Activated B cell treated with CpG ODN at 0.5 μM for 24 hours (primary cell): ENCODE results near the gene MACROD2. TPM values are rescaled to one million over a fixed set of nuclear protein-coding genes. Genes with fewer than 3 reads are reported as not detected.

ENCODE experiments used
- ATAC-seq: fragments of 200-7000 bp; cut with Tn5 transposase; one replicate; pipeline ENCODE4 v1.10.0; 2021; ENCODE audit warnings: low read depth, mild to moderate bottlenecking, moderate library complexity
- CTCF ChIA-PET: fragments of 350-600 bp; sonication (Branson Sonifier 250); formaldehyde crosslinking; loops from one replicate; lab custom pipeline; 2021; ENCODE audit warnings: antibody characterized with exemption; lab: Charles Lee
- POLR2A ChIA-PET: fragments of 350-600 bp; sonication (Branson Sonifier 250); formaldehyde crosslinking; loops from one replicate; lab custom pipeline; 2021; ENCODE audit warnings: antibody characterized with exemption; lab: Charles Lee
- DNase-seq: peaks from one replicate; pipeline ENCODE4 v3.0.0; 2022
- H3K27ac Mint-ChIP-seq: one replicate; pipeline ENCODE4 v1.8.0; 2020; ENCODE audit warnings: mixed read lengths
- H3K27me3 Mint-ChIP-seq: one replicate; pipeline ENCODE4 v1.8.0; 2021; ENCODE audit warnings: mixed read lengths
- H3K36me3 Mint-ChIP-seq: one replicate; pipeline ENCODE4 v1.8.0; 2021; ENCODE audit warnings: low read depth, mixed read lengths
- H3K4me1 Mint-ChIP-seq: one replicate; pipeline ENCODE4 v1.8.0; 2021; ENCODE audit warnings: mixed read lengths
- H3K4me3 Mint-ChIP-seq: one replicate; pipeline ENCODE4 v1.8.0; 2020; ENCODE audit warnings: mild to moderate bottlenecking, mixed read lengths
- H3K9me3 Mint-ChIP-seq: one replicate; pipeline ENCODE4 v1.8.0; 2020; ENCODE audit warnings: mixed read lengths
- CTCF ChIP-seq: fragments of 200-600 bp; IDR thresholded peaks from one replicate; pipeline ENCODE4 v1.8.0; 2022; ENCODE audit warnings: antibody characterized with exemption, mild to moderate bottlenecking
- intact Hi-C: fragments of 100-400 bp; cut with micrococcal nuclease; formaldehyde crosslinking; loops from one replicate; pipeline ENCODE4 v1.15.1; 2024
- total RNA-seq: library from RNA; stranded (reverse); gene quantifications from 2 replicates; pipeline ENCODE4 v1.2.3, GENCODE V29; 2022

The MACROD2 gene
- total RNA-seq, 1 donor from 2014 or later: 55.1 TPM

DNA sequence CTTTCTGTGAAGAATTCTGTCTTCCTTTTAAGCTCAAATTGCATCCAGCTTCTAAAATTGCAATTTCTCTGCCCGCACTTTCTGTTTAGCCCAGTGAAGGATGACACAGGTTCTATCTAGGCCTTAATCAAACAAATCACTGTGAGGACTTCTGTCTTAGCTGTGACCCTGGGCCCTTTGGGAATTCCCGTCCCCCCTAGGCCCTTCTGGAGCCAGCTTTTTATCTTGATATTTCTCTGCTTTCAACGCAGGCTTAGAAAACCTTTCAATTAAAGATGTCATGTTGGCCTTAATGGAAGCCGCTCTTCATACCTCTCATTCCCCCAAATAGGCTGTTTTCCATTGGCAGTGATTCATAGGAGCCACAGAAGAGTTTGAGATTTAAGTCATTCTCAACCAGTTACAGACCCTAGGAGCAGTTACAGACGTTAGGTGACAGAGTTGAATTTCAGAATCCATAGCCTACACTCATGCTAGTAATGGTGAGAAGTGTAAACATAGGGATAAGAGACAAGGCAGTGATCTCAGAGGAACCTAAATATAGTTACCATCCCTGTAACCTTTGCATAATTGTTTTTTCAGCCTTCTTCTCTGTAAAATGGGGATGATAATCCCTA lies 416.9 kb downstream of the MACROD2 start:
- DNase-seq: no peak
- no peaks in the 10 kb centered on the region for H3K4me1 Mint-ChIP-seq
- intact Hi-C loops: no loop called here
- no peak overlapping the region for H3K27ac Mint-ChIP-seq
- H3K36me3 Mint-ChIP-seq: no peaks in the 10 kb centered on the region
- no peaks in the 10 kb centered on the region for H3K9me3 Mint-ChIP-seq
- no peak for ATAC-seq
- no peaks in the 10 kb centered on the region for H3K27me3 Mint-ChIP-seq
- no peak for TF ChIP-seq CTCF
- CTCF ChIA-PET: no interaction called here
- no peak overlapping the region for H3K4me3 Mint-ChIP-seq
- POLR2A ChIA-PET: no interaction called here

DNA sequence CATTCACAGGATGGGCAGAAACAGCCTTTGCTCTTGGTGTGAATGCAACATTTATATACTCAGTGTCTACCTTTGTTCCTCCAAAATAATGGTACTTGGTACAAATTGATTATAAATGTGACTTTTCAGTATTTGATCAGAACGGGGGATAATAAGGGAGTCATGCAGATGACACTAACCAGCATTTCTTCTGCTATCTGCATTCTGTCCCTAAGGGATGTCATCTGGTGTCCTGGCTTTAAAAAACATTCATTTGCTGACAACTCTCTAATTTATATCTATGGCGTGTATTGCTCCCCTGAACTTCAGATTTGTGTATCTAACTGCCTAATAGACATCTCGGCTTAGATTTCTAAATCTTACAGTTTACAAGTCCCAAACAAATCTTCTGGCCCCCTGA lies 418.5 kb downstream of the MACROD2 start:
- intact Hi-C loops: no loop called here
- Mint-ChIP-seq H3K36me3 (no peaks in the 10 kb centered on the region), H3K27ac (no peak overlapping the region), H3K4me1 (no peaks in the 10 kb centered on the region), H3K27me3 (no peaks in the 10 kb centered on the region), H3K4me3 (no peak overlapping the region), H3K9me3 (no peaks in the 10 kb centered on the region)
- ATAC-seq: no peak
- ChIA-PET POLR2A (no interaction called here), CTCF (no interaction called here)
- no peak for TF ChIP-seq CTCF
- DNase-seq: no peak

DNA sequence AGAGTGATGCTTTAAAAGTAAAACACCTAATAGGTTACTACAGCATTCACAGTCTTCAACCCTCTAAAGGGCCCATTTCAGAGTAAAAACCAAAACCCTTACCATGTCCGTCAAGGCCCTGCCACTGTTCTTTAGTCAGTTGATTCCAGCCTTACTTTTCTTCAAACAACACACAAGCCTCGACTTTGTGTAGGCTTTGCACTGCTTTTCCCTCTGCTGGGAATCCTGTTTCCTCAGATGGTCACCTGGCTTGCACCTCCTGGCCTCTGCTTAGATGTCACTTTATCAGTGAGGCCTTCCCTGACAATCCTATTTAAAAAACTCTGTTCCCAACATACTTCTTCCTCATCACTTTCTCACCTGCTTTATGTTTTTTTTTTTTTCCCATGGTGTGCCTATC lies 419.2 kb downstream of the MACROD2 start:
- Mint-ChIP-seq H3K27me3 (no peaks in the 10 kb centered on the region), H3K9me3 (no peaks in the 10 kb centered on the region), H3K36me3 (no peaks in the 10 kb centered on the region), H3K27ac (no peak overlapping the region), H3K4me3 (no peak overlapping the region), H3K4me1 (no peaks in the 10 kb centered on the region)
- no peak for TF ChIP-seq CTCF
- POLR2A ChIA-PET: no interaction called here
- ATAC-seq (no peak), DNase-seq (no peak)
- CTCF ChIA-PET: no interaction called here
- intact Hi-C loops: no loop called here

DNA sequence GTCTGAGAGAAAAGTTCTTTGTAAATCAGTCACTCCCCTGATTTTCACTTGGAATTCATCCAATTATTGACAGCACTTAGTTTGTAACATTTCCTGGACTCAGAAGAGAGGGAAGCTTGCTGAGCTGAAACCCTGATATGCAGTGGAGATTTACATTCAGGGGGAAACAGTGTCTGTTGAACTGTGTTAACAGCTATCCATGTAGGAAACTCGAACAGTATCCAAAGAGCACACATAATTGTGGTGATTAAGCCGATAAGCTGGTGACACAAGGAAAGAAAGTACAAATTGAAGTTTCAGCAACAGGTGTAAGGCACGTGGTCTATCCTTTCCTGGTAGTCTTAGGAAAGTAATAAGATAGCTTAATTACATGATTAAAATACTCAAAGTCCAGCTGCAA lies 420.2 kb downstream of the MACROD2 start:
- no peak overlapping the region for H3K27ac Mint-ChIP-seq
- no peaks in the 10 kb centered on the region for H3K9me3 Mint-ChIP-seq
- CTCF ChIA-PET: no interaction called here
- no peaks in the 10 kb centered on the region for H3K36me3 Mint-ChIP-seq
- DNase-seq (no peak), ATAC-seq (no peak)
- no peak overlapping the region for H3K4me3 Mint-ChIP-seq
- POLR2A ChIA-PET: no interaction called here
- no peak for TF ChIP-seq CTCF
- no peaks in the 10 kb centered on the region for H3K4me1 Mint-ChIP-seq
- intact Hi-C loops: no loop called here
- no peaks in the 10 kb centered on the region for H3K27me3 Mint-ChIP-seq

- intact Hi-C loops: no loop called here
- no peak overlapping the region for H3K27ac Mint-ChIP-seq
- DNase-seq (no peak), ATAC-seq (no peak)
- no peaks in the 10 kb centered on the region for H3K9me3 Mint-ChIP-seq
- no peaks in the 10 kb centered on the region for H3K27me3 Mint-ChIP-seq
- H3K36me3 Mint-ChIP-seq: no peaks in the 10 kb centered on the region
- ChIA-PET POLR2A (no interaction called here), CTCF (no interaction called here)
- H3K4me3 Mint-ChIP-seq: no peak overlapping the region
- H3K4me1 Mint-ChIP-seq: no peaks in the 10 kb centered on the region
- no peak for TF ChIP-seq CTCF
These were observed 423.1 kb downstream of the MACROD2 start for GRCh38 chr20:14418376-14418775.
